Liver (tissue), 9 donors: Measurements from ENCODE around the gene TOX2. TPM values are rescaled to one million over a fixed set of nuclear protein-coding genes. Genes with fewer than 3 reads are reported as not detected.

Experiments used
- DNase-seq: peaks from one replicate; pipeline ENCODE4 v3.0.0-alpha.2; 2017; ENCODE audit warnings: low spot score
- H3K27ac ChIP-seq, 2 donors: one replicate each; pipeline ENCODE4 v1.7.0; 2013; ENCODE audit warnings: inconsistent platforms in 2 of 2, low read length in 2 of 2, control low read depth in 1 of 2, low read depth in 1 of 2, mild to moderate bottlenecking in 1 of 2
- H3K27me3 ChIP-seq, 4 donors: one replicate each; pipeline versions ENCODE4 v1.6.1 to v1.7.0; 2013; ENCODE audit warnings: low read length in 3 of 4, inconsistent platforms in 1 of 4, mild to moderate bottlenecking in 1 of 4, moderate library complexity in 1 of 4; ENCODE audit not compliant: control insufficient read depth in 4 of 4, insufficient read depth in 4 of 4
- H3K36me3 ChIP-seq, 4 donors: one replicate each; pipeline versions ENCODE4 v1.6.1 to v1.7.0; 2013; ENCODE audit warnings: low read length in 3 of 4, mild to moderate bottlenecking in 3 of 4, low read depth in 1 of 4, moderate library complexity in 1 of 4; ENCODE audit not compliant: control insufficient read depth in 4 of 4, insufficient read depth in 3 of 4
- H3K4me1 ChIP-seq, 4 donors: one replicate each; pipeline versions ENCODE4 v1.6.1 to v1.7.0; 2013; ENCODE audit warnings: low read length in 3 of 4, mild to moderate bottlenecking in 3 of 4, moderate library complexity in 1 of 4; ENCODE audit not compliant: control insufficient read depth in 4 of 4, insufficient read depth in 4 of 4
- H3K4me3 ChIP-seq, 3 donors: one replicate each; pipeline versions ENCODE4 v1.6.1 to v1.7.0; 2013; ENCODE audit warnings: low read length in 3 of 3, control low read depth in 1 of 3, low read depth in 1 of 3, mild to moderate bottlenecking in 1 of 3
- H3K9ac ChIP-seq, 2 donors: one replicate each; pipeline ENCODE4 v1.7.0; 2013; ENCODE audit warnings: low read length in 2 of 2, mild to moderate bottlenecking in 2 of 2, moderate library complexity in 2 of 2, control low read depth in 1 of 2, low read depth in 1 of 2
- H3K9me3 ChIP-seq, 4 donors: one replicate each; pipeline versions ENCODE4 v1.6.1 to v1.7.0; 2013; ENCODE audit warnings: low read length in 3 of 4; ENCODE audit not compliant: control insufficient read depth in 4 of 4
- EGR1 ChIP-seq, 2 donors: IDR thresholded peaks; 2 replicates each; pipeline ENCODE4 v1.6.1; 2016 to 2018; ENCODE audit warnings: antibody characterized with exemption in 2 of 2, low read depth in 2 of 2
- FOXA1 ChIP-seq: IDR thresholded peaks from 2 replicates; pipeline ENCODE4 v1.6.1; 2016; ENCODE audit warnings: antibody characterized with exemption
- FOXA2 ChIP-seq: IDR thresholded peaks from 2 replicates; pipeline ENCODE4 v1.6.1; 2016; ENCODE audit warnings: antibody characterized with exemption
- GABPA ChIP-seq, 2 donors: IDR thresholded peaks in 1 of 2; conservative IDR thresholded peaks in 1 of 2; 2 replicates each; pipeline ENCODE4 v1.6.1; 2016; ENCODE audit warnings: antibody characterized with exemption in 2 of 2, mild to moderate bottlenecking in 1 of 2, moderate library complexity in 1 of 2
- HNF4A ChIP-seq, 2 donors: conservative IDR thresholded peaks; 2 replicates each; pipeline ENCODE4 v1.6.1; 2016; ENCODE audit warnings: antibody characterized with exemption in 2 of 2, mild to moderate bottlenecking in 2 of 2
- HNF4G ChIP-seq: IDR thresholded peaks from 2 replicates; pipeline ENCODE4 v1.6.1; 2016; ENCODE audit warnings: antibody characterized with exemption
- RAD21 ChIP-seq, 2 donors: IDR thresholded peaks; 2 replicates each; pipeline ENCODE4 v1.6.1; 2016; ENCODE audit warnings: antibody characterized with exemption in 2 of 2, mild to moderate bottlenecking in 2 of 2
- RXRA ChIP-seq, 2 donors: IDR thresholded peaks; 2 replicates each; pipeline ENCODE4 v1.6.1; 2017 to 2018; ENCODE audit warnings: antibody characterized with exemption in 2 of 2, mild to moderate bottlenecking in 1 of 2
- SP1 ChIP-seq: IDR thresholded peaks from 2 replicates; pipeline ENCODE4 v1.6.1; 2018; ENCODE audit warnings: antibody characterized with exemption, mild to moderate bottlenecking
- TAF1 ChIP-seq: conservative IDR thresholded peaks from 2 replicates; pipeline ENCODE4 v1.6.1; 2016; ENCODE audit warnings: antibody characterized with exemption, mild to moderate bottlenecking
- YY1 ChIP-seq: IDR thresholded peaks from 2 replicates; pipeline ENCODE4 v1.6.1; 2016; ENCODE audit warnings: antibody characterized with exemption, mild to moderate bottlenecking
- WGBS: extraction: QIAGEN DNeasy Blood & Tissue Kit; methylation state at CpG from one replicate; pipeline ENCODE4 v1.1.7; 2013; 5-methylcytosine and 5-hydroxymethylcytosine counted together
- polyA plus RNA-seq, 2 donors: library from polyadenylated mRNA; stranded (reverse) in 1 of 2; unstranded in 1 of 2; fragments of 200-250 nt in 1 of 2; fragments of >200 nt in 1 of 2; fragmentation: Nextera tagmentation in 1 of 2; extraction: Ambion mirVana in 1 of 2; gene quantifications; one replicate each; pipeline versions ENCODE4 v1.2.1 to v1.2.3, GENCODE V29; 2013 to 2015
- total RNA-seq, 2 donors: library from RNA; depleted of rRNA; stranded (reverse); fragments of >200 nt; gene quantifications; one replicate each; pipeline ENCODE4 v1.2.3, GENCODE V29; 2014
- TF ChIP-seq, protein P1 (sequence below): IDR thresholded peaks from 2 replicates; pipeline ENCODE4 v1.6.1; 2016; ENCODE audit warnings: antibody characterized with exemption
- TF ChIP-seq, protein P2 (sequence below): fragments of 150-350 bp; IDR thresholded peaks from 2 replicates; pipeline ENCODE4 v1.5.1; 2017; ENCODE audit warnings: improper control_type of control experiment, low read depth, low read length; ENCODE audit not compliant: missing input control
- TF ChIP-seq, protein P3 (sequence below): IDR thresholded peaks from 2 replicates; pipeline ENCODE4 v1.6.1; 2016; ENCODE audit warnings: antibody characterized with exemption
- TF ChIP-seq, protein P4 (sequence below): IDR thresholded peaks from 2 replicates; pipeline ENCODE4 v1.6.1; 2016; ENCODE audit warnings: antibody characterized with exemption, mild to moderate bottlenecking
- donor health status: healthy.
- donor health status: healthy.
- donor health status: healthy.
- donor health status: healthy.
- donor health status: healthy.

Gene TOX2
- total and polyA plus RNA-seq, 4 donors = 0.33 to 2.7 (median 1.4) TPM

DNA sequence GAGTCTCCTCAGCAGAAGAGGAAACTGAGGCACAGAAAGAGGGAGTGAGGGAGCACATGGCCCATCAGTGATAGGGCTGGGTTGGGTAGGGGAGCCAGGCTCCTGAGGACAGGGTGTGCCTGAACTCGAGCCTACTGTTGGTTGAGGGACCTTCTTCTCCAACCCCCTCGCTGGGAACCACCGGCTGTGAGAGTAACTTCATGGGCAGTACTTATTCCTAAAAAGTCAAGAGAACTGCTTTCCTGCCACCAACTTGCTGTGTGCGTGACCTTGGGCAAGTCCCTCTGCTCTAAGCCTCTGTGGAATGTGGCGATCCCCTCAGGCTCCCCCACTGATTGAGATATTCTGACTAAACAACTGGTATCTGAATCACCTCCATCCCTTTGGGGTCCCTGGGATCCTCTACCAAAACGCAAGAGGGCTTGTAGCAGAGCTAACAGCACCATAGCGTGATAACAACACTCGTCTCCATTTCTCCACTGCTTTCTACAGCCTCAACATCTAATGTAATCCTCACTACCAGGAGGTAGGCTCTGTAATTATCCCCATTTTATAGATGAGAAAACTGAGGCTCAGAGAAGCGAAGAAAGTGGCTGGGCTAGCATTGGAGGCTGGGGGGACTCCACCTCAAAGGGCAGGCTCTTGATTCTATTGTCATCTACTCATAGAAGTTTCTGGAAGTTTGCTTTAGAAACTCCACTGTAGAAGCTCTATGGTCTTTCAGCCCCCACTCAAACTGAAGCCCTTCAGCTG, 196.3 kb downstream of the TOX2 start:
- no peaks in the 10 kb centered on the region for H3K36me3 ChIP-seq
- DNase-seq = no peak
- H3K4me1 ChIP-seq = no peaks in the 10 kb centered on the region
- 69% methylated on average over 9 of the region's 9 CpGs for WGBS
- peaks cover 0 to 6% (median 3%) of the 10 kb centered on the region in 4 donors for H3K27me3 ChIP-seq
- H3K9me3 ChIP-seq = peaks cover 0 to 5% (median under 1%) of the 10 kb centered on the region in 4 donors
- no peak overlapping the region for H3K9ac ChIP-seq
- TF ChIP-seq, protein P1, sequence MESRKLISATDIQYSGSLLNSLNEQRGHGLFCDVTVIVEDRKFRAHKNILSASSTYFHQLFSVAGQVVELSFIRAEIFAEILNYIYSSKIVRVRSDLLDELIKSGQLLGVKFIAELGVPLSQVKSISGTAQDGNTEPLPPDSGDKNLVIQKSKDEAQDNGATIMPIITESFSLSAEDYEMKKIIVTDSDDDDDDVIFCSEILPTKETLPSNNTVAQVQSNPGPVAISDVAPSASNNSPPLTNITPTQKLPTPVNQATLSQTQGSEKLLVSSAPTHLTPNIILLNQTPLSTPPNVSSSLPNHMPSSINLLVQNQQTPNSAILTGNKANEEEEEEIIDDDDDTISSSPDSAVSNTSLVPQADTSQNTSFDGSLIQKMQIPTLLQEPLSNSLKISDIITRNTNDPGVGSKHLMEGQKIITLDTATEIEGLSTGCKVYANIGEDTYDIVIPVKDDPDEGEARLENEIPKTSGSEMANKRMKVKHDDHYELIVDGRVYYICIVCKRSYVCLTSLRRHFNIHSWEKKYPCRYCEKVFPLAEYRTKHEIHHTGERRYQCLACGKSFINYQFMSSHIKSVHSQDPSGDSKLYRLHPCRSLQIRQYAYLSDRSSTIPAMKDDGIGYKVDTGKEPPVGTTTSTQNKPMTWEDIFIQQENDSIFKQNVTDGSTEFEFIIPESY = no peak
- no peak for TF ChIP-seq HNF4G
- TF ChIP-seq SP1 = no peak
- TF ChIP-seq HNF4A (conservative IDR thresholded peaks at IDR 0.05) = no peak
- no peak for TF ChIP-seq YY1
- TF ChIP-seq GABPA (IDR thresholded peaks at IDR 0.05 in 1 of 2, conservative IDR thresholded peaks at IDR 0.05 in 1 of 2) = no peak
- no peak for TF ChIP-seq TAF1
- TF ChIP-seq, protein P2, sequence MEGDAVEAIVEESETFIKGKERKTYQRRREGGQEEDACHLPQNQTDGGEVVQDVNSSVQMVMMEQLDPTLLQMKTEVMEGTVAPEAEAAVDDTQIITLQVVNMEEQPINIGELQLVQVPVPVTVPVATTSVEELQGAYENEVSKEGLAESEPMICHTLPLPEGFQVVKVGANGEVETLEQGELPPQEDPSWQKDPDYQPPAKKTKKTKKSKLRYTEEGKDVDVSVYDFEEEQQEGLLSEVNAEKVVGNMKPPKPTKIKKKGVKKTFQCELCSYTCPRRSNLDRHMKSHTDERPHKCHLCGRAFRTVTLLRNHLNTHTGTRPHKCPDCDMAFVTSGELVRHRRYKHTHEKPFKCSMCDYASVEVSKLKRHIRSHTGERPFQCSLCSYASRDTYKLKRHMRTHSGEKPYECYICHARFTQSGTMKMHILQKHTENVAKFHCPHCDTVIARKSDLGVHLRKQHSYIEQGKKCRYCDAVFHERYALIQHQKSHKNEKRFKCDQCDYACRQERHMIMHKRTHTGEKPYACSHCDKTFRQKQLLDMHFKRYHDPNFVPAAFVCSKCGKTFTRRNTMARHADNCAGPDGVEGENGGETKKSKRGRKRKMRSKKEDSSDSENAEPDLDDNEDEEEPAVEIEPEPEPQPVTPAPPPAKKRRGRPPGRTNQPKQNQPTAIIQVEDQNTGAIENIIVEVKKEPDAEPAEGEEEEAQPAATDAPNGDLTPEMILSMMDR = no peak
- TF ChIP-seq, protein P3, sequence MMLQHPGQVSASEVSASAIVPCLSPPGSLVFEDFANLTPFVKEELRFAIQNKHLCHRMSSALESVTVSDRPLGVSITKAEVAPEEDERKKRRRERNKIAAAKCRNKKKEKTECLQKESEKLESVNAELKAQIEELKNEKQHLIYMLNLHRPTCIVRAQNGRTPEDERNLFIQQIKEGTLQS = no peak
- TF ChIP-seq, protein P4, sequence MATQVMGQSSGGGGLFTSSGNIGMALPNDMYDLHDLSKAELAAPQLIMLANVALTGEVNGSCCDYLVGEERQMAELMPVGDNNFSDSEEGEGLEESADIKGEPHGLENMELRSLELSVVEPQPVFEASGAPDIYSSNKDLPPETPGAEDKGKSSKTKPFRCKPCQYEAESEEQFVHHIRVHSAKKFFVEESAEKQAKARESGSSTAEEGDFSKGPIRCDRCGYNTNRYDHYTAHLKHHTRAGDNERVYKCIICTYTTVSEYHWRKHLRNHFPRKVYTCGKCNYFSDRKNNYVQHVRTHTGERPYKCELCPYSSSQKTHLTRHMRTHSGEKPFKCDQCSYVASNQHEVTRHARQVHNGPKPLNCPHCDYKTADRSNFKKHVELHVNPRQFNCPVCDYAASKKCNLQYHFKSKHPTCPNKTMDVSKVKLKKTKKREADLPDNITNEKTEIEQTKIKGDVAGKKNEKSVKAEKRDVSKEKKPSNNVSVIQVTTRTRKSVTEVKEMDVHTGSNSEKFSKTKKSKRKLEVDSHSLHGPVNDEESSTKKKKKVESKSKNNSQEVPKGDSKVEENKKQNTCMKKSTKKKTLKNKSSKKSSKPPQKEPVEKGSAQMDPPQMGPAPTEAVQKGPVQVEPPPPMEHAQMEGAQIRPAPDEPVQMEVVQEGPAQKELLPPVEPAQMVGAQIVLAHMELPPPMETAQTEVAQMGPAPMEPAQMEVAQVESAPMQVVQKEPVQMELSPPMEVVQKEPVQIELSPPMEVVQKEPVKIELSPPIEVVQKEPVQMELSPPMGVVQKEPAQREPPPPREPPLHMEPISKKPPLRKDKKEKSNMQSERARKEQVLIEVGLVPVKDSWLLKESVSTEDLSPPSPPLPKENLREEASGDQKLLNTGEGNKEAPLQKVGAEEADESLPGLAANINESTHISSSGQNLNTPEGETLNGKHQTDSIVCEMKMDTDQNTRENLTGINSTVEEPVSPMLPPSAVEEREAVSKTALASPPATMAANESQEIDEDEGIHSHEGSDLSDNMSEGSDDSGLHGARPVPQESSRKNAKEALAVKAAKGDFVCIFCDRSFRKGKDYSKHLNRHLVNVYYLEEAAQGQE = no peak
- no peak for TF ChIP-seq RAD21 (IDR thresholded peaks at IDR 0.05)
- TF ChIP-seq FOXA2 = no peak
- TF ChIP-seq FOXA1 = no peak
- no peak for TF ChIP-seq EGR1 (IDR thresholded peaks at IDR 0.05; ENCODE audit: low read depth in 2 of 2)
- no peak for TF ChIP-seq RXRA (IDR thresholded peaks at IDR 0.05)
- no peak overlapping the region for H3K4me3 ChIP-seq
- H3K27ac ChIP-seq = no peak overlapping the region
